HG03045 (cell line): ENCODE results near the gene PRKAG2.

ENCODE experiments used
- ATAC-seq: cut with Tn5 transposase; IDR thresholded peaks from one replicate; pipeline ENCODE4 v1.9.1; 2021; ENCODE audit warnings: mild to moderate bottlenecking, moderate library complexity; ENCODE audit not compliant: unreplicated experiment

Gene PRKAG2

GRCh38 chr7:151900986-151901621 is 24.2 kb upstream of the PRKAG2 start:
- ATAC-seq: no peak

- ATAC-seq: no peak
These were observed 23.7 kb upstream of the PRKAG2 start for GRCh38 chr7:151900591-151900985.

- no peak for ATAC-seq
These were observed 22.8 kb upstream of the PRKAG2 start for GRCh38 chr7:151899513-151900360.

GRCh38 chr7:151897951-151898686 is 21.2 kb upstream of the PRKAG2 start:
- ATAC-seq: no peak

GRCh38 chr7:151897161-151897731 is 20.3 kb upstream of the PRKAG2 start:
- ATAC-seq: no peak

GRCh38 chr7:151896486-151896885 is 19.6 kb upstream of the PRKAG2 start:
- no peak for ATAC-seq

GRCh38 chr7:151896086-151896485 is 19.2 kb upstream of the PRKAG2 start:
- no peak for ATAC-seq

GRCh38 chr7:151895631-151896031 is 18.7 kb upstream of the PRKAG2 start:
- ATAC-seq: no peak

- no peak for ATAC-seq
These were observed 18.2 kb upstream of the PRKAG2 start for GRCh38 chr7:151895008-151895630.

- no peak for ATAC-seq
These were observed 17.4 kb upstream of the PRKAG2 start for GRCh38 chr7:151894111-151895007.

GRCh38 chr7:151893405-151893923 is 16.5 kb upstream of the PRKAG2 start:
- ATAC-seq: no peak

GRCh38 chr7:151891753-151892152 is 14.8 kb upstream of the PRKAG2 start:
- ATAC-seq: no peak

- ATAC-seq: no peak
These were observed 14.3 kb upstream of the PRKAG2 start for GRCh38 chr7:151891182-151891581.

GRCh38 chr7:151890355-151891004 is 13.6 kb upstream of the PRKAG2 start:
- no peak for ATAC-seq

GRCh38 chr7:151889406-151890354 is 12.8 kb upstream of the PRKAG2 start:
- ATAC-seq: no peak

- no peak for ATAC-seq
These were observed 11.5 kb upstream of the PRKAG2 start for GRCh38 chr7:151888079-151889067.

GRCh38 chr7:151886783-151887182 is 9.9 kb upstream of the PRKAG2 start:
- no peak for ATAC-seq
